B cell (primary cell): Measurements from ENCODE around the gene CDC42BPB. TPM values are rescaled to one million over a fixed set of nuclear protein-coding genes. Genes with fewer than 3 reads are reported as not detected.

Source experiments
- ATAC-seq: fragments of 200-7000 bp; cut with Tn5 transposase; one replicate; pipeline ENCODE4 v1.10.0; 2021; ENCODE audit warnings: low read depth, mild to moderate bottlenecking, moderate number of reproducible peaks, moderate library complexity
- CTCF ChIA-PET: fragments of 350-600 bp; sonication (Branson Sonifier 250); formaldehyde crosslinking; loops from one replicate; lab custom pipeline; 2021; ENCODE audit warnings: antibody characterized with exemption, inconsistent platforms; lab: Charles Lee
- POLR2A ChIA-PET: fragments of 350-600 bp; sonication (Branson Sonifier 250); formaldehyde crosslinking; loops from one replicate; lab custom pipeline; 2021; ENCODE audit warnings: antibody characterized with exemption; lab: Charles Lee
- DNase-seq: peaks from one replicate; pipeline ENCODE4 v3.0.0; 2013
- H2AFZ ChIP-seq: 2 replicates; pipeline ENCODE4 v1.6.1; 2012; ENCODE audit warnings: mild to moderate bottlenecking, low read depth, low read length; ENCODE audit not compliant: insufficient read depth, poor library complexity, severe bottlenecking
- H3K27ac ChIP-seq, 2 donors: 1 replicate in 1 of 2; 2 replicates in 1 of 2; pipeline ENCODE4 v1.5.1; 2012 to 2013; ENCODE audit warnings: low read length in 2 of 2, mild to moderate bottlenecking in 2 of 2, moderate library complexity in 1 of 2
- H3K27me3 ChIP-seq, 4 experiments: fragments of 200-600 bp in 1 of 4; sonication (generic) in 1 of 4; replicated peaks in 1 of 4; 1 replicate in 2 of 4; 2 replicates in 2 of 4; pipeline versions ENCODE4 v1.6.1 to v1.7.0; 2013 to 2016; ENCODE audit warnings: low read length in 3 of 4, mild to moderate bottlenecking in 2 of 4, mixed read lengths in 1 of 4, moderate library complexity in 1 of 4; ENCODE audit not compliant: insufficient read depth in 4 of 4, control insufficient read depth in 3 of 4; ENCODE audit errors: control extremely low read depth in 1 of 4
- H3K36me3 ChIP-seq, 2 experiments: replicated peaks in 1 of 2; 1 replicate in 1 of 2; 2 replicates in 1 of 2; pipeline versions ENCODE4 v1.6.1 to v1.7.1; 2013; ENCODE audit warnings: low read length in 1 of 2; ENCODE audit not compliant: insufficient read depth in 2 of 2, control insufficient read depth in 1 of 2; ENCODE audit errors: control extremely low read depth in 1 of 2, extremely low read depth in 1 of 2
- H3K4me1 ChIP-seq, 2 donors: fragments of 200-600 bp in 1 of 2; sonication (generic) in 1 of 2; 1 replicate in 1 of 2; 2 replicates in 1 of 2; pipeline versions ENCODE4 v1.5.1 to v1.6.1; 2013 to 2017; ENCODE audit warnings: low read length in 2 of 2; ENCODE audit not compliant: control insufficient read depth in 2 of 2, insufficient read depth in 2 of 2
- H3K4me2 ChIP-seq: replicated peaks from 2 replicates; pipeline ENCODE3; 2012; ENCODE audit warnings: mild to moderate bottlenecking, low read depth, low read length; ENCODE audit not compliant: poor library complexity, severe bottlenecking
- H3K4me3 ChIP-seq, 5 experiments: fragments of 200-600 bp in 1 of 5; sonication (generic) in 1 of 5; 1 replicate in 3 of 5; 2 replicates in 2 of 5; pipeline versions ENCODE4 v1.5.1 to v1.7.0; 2011 to 2016; ENCODE audit warnings: low read length in 4 of 5, mild to moderate bottlenecking in 4 of 5, low read depth in 2 of 5, control low read depth in 1 of 5, moderate library complexity in 1 of 5; ENCODE audit not compliant: insufficient read depth in 1 of 5; ENCODE audit errors: control extremely low read depth in 1 of 5, extremely low read depth in 1 of 5
- H3K79me2 ChIP-seq: fragments of 200-600 bp; sonication (generic); one replicate; pipeline ENCODE4 v1.6.0; 2016; ENCODE audit warnings: low read length; ENCODE audit not compliant: control insufficient read depth, insufficient read depth
- H3K9ac ChIP-seq: fragments of 200-600 bp; sonication (generic); 2 replicates; pipeline ENCODE4 v1.6.1; 2017; ENCODE audit warnings: mild to moderate bottlenecking, low read length, moderate library complexity
- H3K9me3 ChIP-seq, 3 donors: one replicate each; pipeline versions ENCODE4 v1.6.1 to v1.7.1; 2013; ENCODE audit warnings: low read length in 2 of 3; ENCODE audit not compliant: control insufficient read depth in 2 of 3, insufficient read depth in 1 of 3; ENCODE audit errors: control extremely low read depth in 1 of 3
- H4K20me1 ChIP-seq: 2 replicates; pipeline ENCODE4 v1.6.0; 2012; ENCODE audit warnings: mild to moderate bottlenecking, low read length; ENCODE audit not compliant: insufficient read depth, control insufficient read depth, poor library complexity, severe bottlenecking
- H3K27ac Mint-ChIP-seq: one replicate; pipeline ENCODE4 v1.8.0; 2021; ENCODE audit warnings: mixed read lengths
- H3K27me3 Mint-ChIP-seq: one replicate; pipeline ENCODE4 v1.8.0; 2021; ENCODE audit warnings: mixed read lengths
- H3K4me1 Mint-ChIP-seq: one replicate; pipeline ENCODE4 v1.8.0; 2021; ENCODE audit warnings: mixed read lengths
- H3K4me3 Mint-ChIP-seq: one replicate; pipeline ENCODE4 v1.8.0; 2021; ENCODE audit warnings: mixed read lengths
- H3K9me3 Mint-ChIP-seq: one replicate; pipeline ENCODE4 v1.8.0; 2022; ENCODE audit warnings: mixed read lengths; ENCODE audit not compliant: insufficient read depth
- CTCF ChIP-seq: fragments of 200-600 bp; IDR thresholded peaks from one replicate; pipeline ENCODE4 v1.8.0; 2022; ENCODE audit warnings: antibody characterized with exemption, mild to moderate bottlenecking
- EZH2 ChIP-seq: IDR thresholded peaks from 2 replicates; pipeline ENCODE4 v1.6.1; 2012; ENCODE audit warnings: borderline replicate concordance, low read depth, mild to moderate bottlenecking, moderate library complexity, low read length; ENCODE audit not compliant: insufficient read depth, poor library complexity, severe bottlenecking
- WGBS: methylation state at CpG from one replicate; pipeline ENCODE4 v1.1.5; 2013; ENCODE audit warnings: missing lambda C conversion rate; ENCODE audit not compliant: insufficient coverage; 5-methylcytosine and 5-hydroxymethylcytosine counted together
- intact Hi-C: fragments of 100-400 bp; cut with micrococcal nuclease; formaldehyde crosslinking; loops from one replicate; pipeline ENCODE4 v1.10.0; 2022
- polyA plus RNA-seq: library from polyadenylated mRNA; depleted of rRNA; stranded (reverse); fragments of >200 nt; gene quantifications from 2 replicates; pipeline ENCODE4 v1.2.3, GENCODE V29; 2012
- total RNA-seq, 2 donors: library from RNA; stranded (reverse); fragments of 120-200 nt in 1 of 2; gene quantifications; 1 replicate in 1 of 2; 2 replicates in 1 of 2; pipeline versions ENCODE4 v1.2.3 to v1.2.4, GENCODE V29; 2013 to 2022

Gene CDC42BPB
- total and polyA plus RNA-seq, 2 donors (not counting 1 experiment from before 2014, with no cell fraction given) = 23.9 to 52.5 TPM

GRCh38 chr14:102930753-102931579 lies 126.4 kb downstream of the CDC42BPB start:
- Mint-ChIP-seq H3K27ac (peak overlapping the region; percentile 20), H3K27me3 (peaks cover 3% of the 10 kb centered on the region), H3K4me3 (peak overlapping the region; percentile 50), H3K9me3 (no peaks in the 10 kb centered on the region), H3K4me1 (peaks cover 31% of the 10 kb centered on the region)
- DNase-seq (no peak), ATAC-seq (no peak)
- Histone ChIP-seq H3K36me3 (no peaks in the 10 kb centered on the region), H3K4me1 (peaks cover 30 to 35% of the 10 kb centered on the region in 2 donors), H3K4me3 (no peak overlapping the region), H2AFZ (no peak overlapping the region), H3K27ac (no peak overlapping the region), H3K79me2 (no peaks in the 10 kb centered on the region), H4K20me1 (peaks cover 19% of the 10 kb centered on the region), H3K9ac (no peak overlapping the region), H3K4me2 (peak overlapping the region; percentile 100), H3K9me3 (peaks cover 0 to 18% (median 0%) of the 10 kb centered on the region in 3 donors), H3K27me3 (peaks cover 0 to 32% (median 6%) of the 10 kb centered on the region in 4 experiments)
- ChIA-PET CTCF (interaction anchor here (0.7 to 1.7 kb wide), 2 partner anchors 30 to 237 kb away, joined by 3 to 11 read pairs; no protein-coding TSS in a partner anchor), POLR2A (interaction anchor here (1.0 kb wide), 1 partner anchor 10 kb away, joined by 3 read pairs; no protein-coding TSS in a partner anchor)
- intact Hi-C loops = no loop called here
- 82% methylated on average over 32 of the region's 34 CpGs for WGBS
- TF ChIP-seq EZH2 (no peak), CTCF (no peak)
